ENCODE data around the gene NPPC. TPM values are rescaled to one million over a fixed set of nuclear protein-coding genes. Genes with fewer than 3 reads are reported as not detected.

NPPC gene
- total RNA-seq, 1 experiment from 2014 or later, result not detected

DNA sequence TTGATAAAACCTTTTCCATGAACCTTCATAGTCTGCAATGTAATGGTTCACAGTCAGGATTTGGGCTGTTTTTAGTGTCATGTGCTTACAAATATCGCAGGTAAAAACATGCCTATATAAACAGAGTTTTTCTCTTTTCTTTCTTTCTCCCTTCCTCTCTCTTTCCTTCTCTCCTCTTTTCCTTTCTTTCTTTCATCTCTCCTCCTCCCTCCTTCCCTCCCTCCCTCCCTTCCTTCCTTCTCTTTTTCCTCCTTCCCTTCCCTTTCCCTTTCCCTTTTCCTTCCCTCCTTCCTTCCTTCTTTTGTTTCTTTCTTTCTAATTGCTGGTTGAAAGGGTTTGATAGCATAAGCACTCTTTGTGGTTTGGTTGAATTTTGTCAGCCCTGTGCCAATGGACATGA, 9.6 kb upstream of the NPPC start:
- DNase-seq (ENCODE audit: low read depth), result no peak

DNA sequence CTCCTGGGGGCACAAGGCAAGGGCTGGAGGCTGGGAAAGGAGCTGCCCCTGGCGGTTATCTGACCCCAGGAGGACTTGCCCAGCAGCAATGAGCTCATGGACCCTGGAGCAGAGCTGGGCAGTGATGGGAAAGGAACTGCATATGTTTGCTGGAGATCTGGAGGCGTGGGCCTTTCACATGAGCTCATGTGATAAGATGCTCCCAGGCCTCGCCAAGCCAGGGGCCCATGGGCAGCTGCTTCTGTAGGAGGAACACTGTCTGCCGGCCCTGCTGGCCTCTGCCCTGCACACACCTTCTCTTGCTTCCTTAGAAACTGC, 9.0 kb upstream of the NPPC start:
- no peak for DNase-seq (ENCODE audit: low read depth)

DNA sequence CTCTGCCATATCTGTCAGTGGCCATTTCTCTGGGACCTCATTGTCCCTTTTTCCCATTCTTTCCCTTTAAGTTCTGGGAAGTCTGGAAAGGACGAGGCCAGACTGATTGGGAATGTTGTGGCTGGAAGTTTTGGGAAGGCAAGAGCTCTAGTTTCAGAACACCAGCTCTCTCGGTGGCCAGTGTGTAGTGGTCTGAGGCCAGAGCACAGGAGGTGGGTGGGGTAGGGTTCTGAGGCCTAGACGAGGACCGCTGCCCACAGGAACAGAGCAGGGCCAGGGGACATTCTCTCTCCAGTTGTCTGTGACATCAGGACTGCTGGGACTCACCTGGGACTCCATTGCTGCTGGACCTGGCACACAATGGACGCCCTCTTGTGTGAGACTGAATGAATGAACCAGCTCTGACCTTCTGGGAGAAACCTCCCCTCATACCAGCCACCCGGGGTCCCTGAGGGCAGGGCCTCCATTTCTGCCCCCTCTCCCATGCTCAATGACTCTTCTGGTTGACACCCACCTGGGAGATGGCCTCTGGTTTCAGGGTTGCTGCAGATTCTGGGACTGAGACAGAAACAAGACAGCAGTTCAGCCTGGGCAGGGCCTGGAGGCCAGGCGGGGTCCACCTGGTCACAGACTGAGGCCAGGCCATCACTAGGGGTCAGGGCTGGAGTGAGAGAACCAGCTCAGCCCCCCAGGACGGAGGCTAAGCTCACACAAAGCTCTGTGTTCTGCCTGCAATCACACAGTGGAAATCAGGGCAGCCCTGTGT, 8.4 kb upstream of the NPPC start:
- no peak for DNase-seq (ENCODE audit: low read depth)

- DNase-seq (ENCODE audit: low read depth), result no peak
These were observed 7.8 kb upstream of the NPPC start for GRCh38 chr2:231933916-231934401.

GRCh38 chr2:231932985-231933915, 7.1 kb upstream of the NPPC start:
- no peak for DNase-seq (ENCODE audit: low read depth)

DNA sequence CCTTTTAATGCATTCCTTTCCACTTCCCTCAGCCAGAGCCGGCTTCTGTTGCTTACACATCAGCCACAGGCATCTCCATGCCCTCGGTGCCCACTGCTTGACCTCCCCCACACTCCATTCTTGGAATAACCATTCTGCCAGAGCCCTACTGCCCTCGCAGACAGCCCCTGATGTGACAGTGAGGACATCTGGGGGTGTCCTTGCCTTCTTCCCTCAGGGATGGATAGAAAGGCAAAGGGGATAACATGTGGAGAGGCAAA, 6.4 kb upstream of the NPPC start:
- peak; percentile 18 for DNase-seq (ENCODE audit: low read depth)

- DNase-seq (ENCODE audit: low read depth), result no peak
These were observed 5.3 kb upstream of the NPPC start for GRCh38 chr2:231931481-231931915.

DNA sequence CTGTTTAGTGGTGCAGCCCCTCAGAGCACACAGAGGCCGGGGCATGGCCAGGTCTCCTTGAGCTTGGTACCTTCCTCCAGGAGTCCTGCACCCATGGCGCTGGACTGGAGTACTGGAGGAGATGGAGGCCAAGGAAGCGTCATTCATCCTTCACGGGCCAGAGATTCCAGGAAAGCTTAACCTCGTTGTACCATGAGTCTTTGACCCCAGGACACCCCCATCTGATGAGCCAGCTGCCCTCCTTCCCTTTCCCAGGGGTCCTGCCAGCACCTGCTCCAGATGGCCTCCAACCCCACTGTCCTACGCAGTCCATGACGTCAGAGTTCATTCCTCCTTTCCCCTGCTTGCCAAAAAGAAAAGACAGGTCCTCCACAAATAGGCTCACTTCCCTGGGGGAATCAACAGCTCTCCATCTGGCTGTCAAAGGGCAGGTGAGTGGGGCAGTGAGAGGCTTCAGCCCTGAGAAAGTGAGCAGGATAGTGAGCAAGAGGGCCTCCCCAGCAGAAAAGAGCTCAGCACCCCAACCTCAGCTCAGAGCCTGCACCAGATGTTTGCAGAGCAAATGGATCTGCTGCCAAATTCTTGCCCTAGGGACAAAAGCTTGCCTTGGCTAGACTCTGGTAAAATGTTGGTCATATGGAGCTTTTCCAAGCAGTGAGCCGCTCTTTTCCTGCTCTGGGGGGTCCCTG, 4.5 kb upstream of the NPPC start:
- DNase-seq (ENCODE audit: low read depth), result no peak

DNA sequence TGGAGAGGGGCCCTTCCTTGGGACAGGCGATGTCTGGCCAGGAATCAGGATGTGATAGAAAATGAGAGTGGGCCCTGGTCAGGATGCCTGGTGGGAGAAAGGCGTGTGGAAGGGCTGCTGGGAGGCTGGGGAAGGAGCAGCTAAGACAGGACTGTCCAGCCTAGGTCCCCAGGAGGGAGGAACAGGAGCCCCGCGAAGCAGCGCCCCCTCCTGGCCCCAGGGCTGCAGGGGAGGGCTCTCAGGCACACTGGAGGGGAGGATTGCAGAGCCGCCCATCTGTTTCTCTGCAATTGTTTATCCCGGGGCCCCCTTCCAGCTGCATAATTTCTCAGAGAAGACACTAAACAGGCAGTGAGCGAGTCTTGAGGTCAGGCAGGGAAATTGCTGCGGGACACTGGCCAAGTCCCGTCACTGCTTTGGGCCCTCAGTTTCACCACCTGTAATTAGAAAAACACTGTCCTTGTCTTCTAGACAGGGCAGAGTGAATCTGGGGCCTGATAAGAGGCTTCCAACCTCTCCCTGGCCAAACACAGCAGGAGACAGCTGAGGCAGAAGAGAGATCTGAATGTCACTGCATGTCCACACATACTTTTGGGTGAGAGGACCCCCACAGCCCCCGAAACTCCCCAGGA, 3.9 kb upstream of the NPPC start:
- no peak for DNase-seq (ENCODE audit: low read depth)

DNA sequence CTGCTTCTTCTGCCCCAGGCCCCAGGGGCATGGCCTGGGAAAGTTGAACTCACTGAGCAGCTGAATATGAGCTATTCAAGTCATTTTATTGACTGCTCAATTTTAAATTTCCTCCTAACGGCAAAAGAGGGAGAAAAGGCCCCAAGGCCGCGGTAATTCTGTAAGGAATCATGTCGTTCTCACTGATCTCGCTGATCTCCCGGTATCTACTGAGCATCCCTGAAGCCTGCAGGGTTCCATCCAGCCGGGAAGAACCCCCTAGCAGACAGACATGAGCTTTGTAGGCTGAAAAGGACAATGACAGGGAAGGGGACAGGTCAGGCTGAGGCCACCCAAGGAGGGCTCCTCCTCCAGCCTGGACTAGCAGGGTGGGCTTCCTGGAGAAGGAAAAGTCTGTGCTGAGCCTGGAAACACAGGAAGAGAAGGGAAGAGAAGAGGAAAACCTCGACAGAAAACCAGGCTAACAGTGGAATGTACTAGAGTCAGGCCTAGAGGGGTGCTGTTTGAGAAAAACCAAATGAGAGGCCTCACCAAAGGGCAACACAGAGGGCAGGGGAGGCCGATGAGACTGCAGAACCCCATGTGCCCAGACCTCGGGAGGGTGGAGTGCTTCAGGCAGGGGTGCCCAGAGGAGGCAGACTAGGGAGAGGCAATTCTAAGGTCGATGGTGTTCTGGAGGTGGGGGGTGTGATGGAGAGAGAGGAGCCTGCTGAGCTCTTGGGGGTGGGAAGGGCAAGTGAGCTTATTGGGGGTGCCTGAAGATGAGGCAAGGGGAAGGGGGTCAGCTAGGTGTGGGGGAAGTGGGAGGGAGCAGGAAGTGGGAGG, 2.9 kb upstream of the NPPC start:
- DNase-seq (ENCODE audit: low read depth), result no peak

DNA sequence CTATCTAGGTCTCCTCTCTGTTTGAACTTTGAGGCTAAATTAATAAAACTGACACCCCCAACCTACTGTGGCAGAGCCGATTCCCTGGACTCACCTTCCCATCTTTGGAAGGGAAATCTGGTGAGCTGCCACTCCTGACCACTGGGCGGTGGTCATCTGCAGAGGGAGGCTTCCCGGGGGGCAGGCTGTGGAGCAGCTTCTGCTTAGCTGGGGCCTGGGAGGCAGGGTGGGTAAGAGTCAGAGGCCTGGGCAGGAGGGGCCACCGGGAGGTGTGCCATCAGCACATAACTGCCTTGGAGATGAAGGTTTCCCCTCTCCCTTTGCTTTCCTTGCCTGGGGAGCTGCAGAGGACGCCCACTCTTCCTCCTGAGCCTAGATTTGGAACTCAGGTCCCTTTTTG, 2.3 kb upstream of the NPPC start:
- DNase-seq (ENCODE audit: low read depth), result no peak

GRCh38 chr2:231927566-231927890, 1.3 kb upstream of the NPPC start:
- no peak for DNase-seq (ENCODE audit: low read depth)

GRCh38 chr2:231926761-231927565, 767 bp upstream of the NPPC start:
- DNase-seq (ENCODE audit: low read depth), result no peak

DNA sequence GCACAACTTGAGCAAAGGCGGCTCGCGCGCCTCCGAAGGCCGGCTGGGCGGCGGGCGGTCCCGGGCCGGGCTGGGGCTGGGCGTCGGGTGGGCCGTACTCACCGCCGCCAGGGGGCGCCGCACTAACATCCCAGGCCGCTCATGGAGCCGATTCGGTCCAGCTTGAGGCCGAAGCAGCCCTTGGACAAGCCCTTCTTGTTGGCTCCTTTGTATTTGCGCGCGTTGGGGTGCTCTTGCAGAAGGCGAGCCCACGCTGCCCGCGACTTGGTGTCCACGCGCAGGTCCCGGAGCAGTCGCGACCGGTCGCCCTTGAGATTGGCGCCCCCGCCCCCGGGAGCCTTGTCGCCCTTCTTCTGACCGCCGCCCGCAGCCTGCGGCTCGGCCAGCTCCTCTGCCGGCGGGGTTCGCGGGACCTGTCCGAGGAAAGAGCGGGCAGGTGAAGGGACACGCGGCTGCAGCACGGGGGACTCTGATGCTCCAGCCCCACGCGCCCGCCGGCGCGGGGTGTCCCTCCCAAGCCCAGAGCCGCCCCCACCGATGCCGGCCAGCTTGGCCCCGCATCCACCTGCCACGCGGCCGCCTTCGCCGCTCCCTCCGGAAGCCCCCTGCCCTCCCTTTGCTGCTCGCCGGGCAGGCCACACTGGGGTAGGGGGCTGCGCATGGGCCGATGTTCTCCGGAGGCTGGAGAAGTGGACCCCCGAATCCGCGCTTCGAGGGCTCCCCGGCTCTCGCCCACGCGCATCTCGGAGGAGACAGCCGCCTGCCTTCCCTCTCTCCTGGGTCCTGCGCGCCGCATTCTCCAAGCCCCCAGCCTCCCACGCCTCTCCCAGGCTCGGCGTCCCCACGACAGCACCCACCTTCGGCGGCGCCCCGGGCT, 655 bp downstream of the NPPC start:
- DNase-seq (ENCODE audit: low read depth), result peak; percentile 74

GRCh38 chr2:231924889-231925275, 1.3 kb downstream of the NPPC start:
- no peak for DNase-seq (ENCODE audit: low read depth)

GRCh38 chr2:231923951-231924888, 2.0 kb downstream of the NPPC start:
- no peak for DNase-seq (ENCODE audit: low read depth)

GRCh38 chr2:231923010-231923344, 3.2 kb downstream of the NPPC start:
- no peak for DNase-seq (ENCODE audit: low read depth)
